ENCODE data around the gene RFX2. TPM values are rescaled to one million over a fixed set of nuclear protein-coding genes. Genes with fewer than 3 reads are reported as not detected.
A peak's percentile ranks its signal among the peaks of the same experiment; 100 is the strongest.

Gene RFX2
- total RNA-seq, 1 donor: 10.7 TPM

GRCh38 chr19:6070720-6071485 is 39.4 kb downstream of the RFX2 start:
- peak; percentile 94 for DNase-seq (ENCODE audit: low read depth)
- no peak overlapping the region for H3K4me3 ChIP-seq (ENCODE audit: low read depth, low read length)

GRCh38 chr19:6070207-6070681 is 40.1 kb downstream of the RFX2 start:
- no peak for TF ChIP-seq CTCF (IDR thresholded peaks at IDR 0.05; ENCODE audit: insufficient read depth, low read length)
- no peak for DNase-seq (ENCODE audit: low read depth)
- no peak overlapping the region for H3K4me3 ChIP-seq (ENCODE audit: low read depth, low read length)

More at GRCh38 chr19:6070720-6071485, 39.4 kb downstream of the RFX2 start:
- no peak for TF ChIP-seq CTCF (IDR thresholded peaks at IDR 0.05; ENCODE audit: insufficient read depth, low read length)

- no peak for DNase-seq (ENCODE audit: low read depth)
- TF ChIP-seq CTCF (IDR thresholded peaks at IDR 0.05; ENCODE audit: insufficient read depth, low read length): no peak
- no peak overlapping the region for H3K4me3 ChIP-seq (ENCODE audit: low read depth, low read length)
Measured at GRCh38 chr19:6069268-6069791, 41.0 kb downstream of the RFX2 start.

- TF ChIP-seq CTCF (IDR thresholded peaks at IDR 0.05; ENCODE audit: insufficient read depth, low read length): no peak
- DNase-seq (ENCODE audit: low read depth): peak; percentile 45
- no peak overlapping the region for H3K4me3 ChIP-seq (ENCODE audit: low read depth, low read length)
Measured at GRCh38 chr19:6068711-6069110, 41.6 kb downstream of the RFX2 start.

- H3K4me3 ChIP-seq (ENCODE audit: low read depth, low read length): no peak overlapping the region
- no peak for TF ChIP-seq CTCF (IDR thresholded peaks at IDR 0.05; ENCODE audit: insufficient read depth, low read length)
- no peak for DNase-seq (ENCODE audit: low read depth)
Measured at GRCh38 chr19:6067975-6068374, 42.3 kb downstream of the RFX2 start.

- DNase-seq (ENCODE audit: low read depth): peak; percentile 95
- no peak for TF ChIP-seq CTCF (IDR thresholded peaks at IDR 0.05; ENCODE audit: insufficient read depth, low read length)
- no peak overlapping the region for H3K4me3 ChIP-seq (ENCODE audit: low read depth, low read length)
Measured at GRCh38 chr19:6066661-6067646, 43.3 kb downstream of the RFX2 start.

Data from fibroblast of the aortic adventitia (primary cell).